ENCODE data around the gene PDE5A. TPM values are rescaled to one million over a fixed set of nuclear protein-coding genes. Genes with fewer than 3 reads are reported as not detected.
A peak's percentile ranks its signal among the peaks of the same experiment; 100 is the strongest.
"Not testable (repeated sequence)": the region's sequence is repeated elsewhere in the genome, so short reads cannot be mapped to it uniquely, and the experiment has no call there.

Gene PDE5A
- total RNA-seq, 1 donor from 2014 or later = 3.1 TPM

DNA sequence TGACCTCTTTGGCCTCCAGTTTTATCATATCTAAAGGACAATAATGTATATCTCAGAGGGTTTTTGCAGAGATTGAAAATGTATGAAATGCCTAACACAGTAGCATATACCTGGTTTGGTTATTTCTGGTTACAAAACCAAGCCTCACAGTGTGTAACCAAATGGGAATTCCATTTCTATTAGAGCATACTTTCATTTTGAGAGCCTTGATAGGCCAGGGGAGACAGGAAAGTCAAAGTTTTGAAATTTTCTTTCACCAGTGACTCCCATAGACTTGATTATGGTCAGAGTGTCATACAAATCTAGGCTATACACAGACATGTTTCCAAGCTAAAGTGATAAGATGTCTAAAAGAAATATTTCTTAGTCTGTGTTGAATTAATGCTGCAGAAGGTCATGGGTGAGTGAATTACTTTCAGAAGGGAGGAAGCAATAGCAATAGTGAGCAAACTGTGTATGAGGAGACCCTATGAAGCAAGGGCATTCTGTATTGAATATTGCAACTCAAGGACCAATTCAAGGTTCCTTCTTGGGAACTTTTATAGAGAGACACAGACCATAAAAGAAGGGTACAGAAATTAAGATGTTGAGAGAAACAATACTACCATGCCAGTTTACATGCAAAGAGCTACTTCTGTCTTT is 151.1 kb downstream of the PDE5A start:
- no peak for DNase-seq (ENCODE audit: low read depth in 2 of 2)

DNA sequence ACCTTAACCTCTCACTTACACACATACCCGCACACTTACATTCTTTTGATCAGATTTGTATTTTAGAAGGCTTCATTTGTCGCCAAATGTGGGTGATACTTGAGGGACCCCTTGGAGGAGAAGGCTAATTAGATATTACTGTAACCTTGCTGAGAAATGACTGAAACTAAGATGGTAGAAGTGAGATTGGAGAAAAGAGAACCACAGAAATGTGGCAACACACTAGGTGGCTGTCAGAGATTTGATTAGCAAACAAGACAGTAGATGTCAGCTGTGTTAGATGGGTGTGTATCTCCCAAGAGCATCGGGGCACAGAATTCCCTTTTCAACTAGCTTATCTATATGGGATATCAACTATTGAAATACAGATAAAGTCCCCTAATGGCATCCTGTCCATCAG is 157.3 kb downstream of the PDE5A start:
- no peak for DNase-seq (ENCODE audit: low read depth in 2 of 2)

DNA sequence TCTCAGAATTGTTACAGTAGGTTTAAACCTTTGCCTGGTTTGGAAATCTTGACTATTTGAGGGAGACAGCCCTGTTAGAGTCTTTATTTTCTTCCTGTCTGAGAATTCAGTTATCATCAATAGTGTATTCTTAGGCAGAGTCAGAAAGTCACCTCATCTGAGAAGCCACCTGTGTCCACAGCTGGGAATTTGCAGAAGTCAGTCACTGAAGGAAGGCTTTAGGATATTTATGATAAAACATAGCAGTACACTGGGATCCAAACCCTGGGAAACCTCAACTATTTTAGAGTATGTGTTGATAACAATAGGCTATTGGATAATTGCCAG is 157.9 kb downstream of the PDE5A start:
- not testable (repeated sequence) for DNase-seq (ENCODE audit: low read depth in 2 of 2)

DNA sequence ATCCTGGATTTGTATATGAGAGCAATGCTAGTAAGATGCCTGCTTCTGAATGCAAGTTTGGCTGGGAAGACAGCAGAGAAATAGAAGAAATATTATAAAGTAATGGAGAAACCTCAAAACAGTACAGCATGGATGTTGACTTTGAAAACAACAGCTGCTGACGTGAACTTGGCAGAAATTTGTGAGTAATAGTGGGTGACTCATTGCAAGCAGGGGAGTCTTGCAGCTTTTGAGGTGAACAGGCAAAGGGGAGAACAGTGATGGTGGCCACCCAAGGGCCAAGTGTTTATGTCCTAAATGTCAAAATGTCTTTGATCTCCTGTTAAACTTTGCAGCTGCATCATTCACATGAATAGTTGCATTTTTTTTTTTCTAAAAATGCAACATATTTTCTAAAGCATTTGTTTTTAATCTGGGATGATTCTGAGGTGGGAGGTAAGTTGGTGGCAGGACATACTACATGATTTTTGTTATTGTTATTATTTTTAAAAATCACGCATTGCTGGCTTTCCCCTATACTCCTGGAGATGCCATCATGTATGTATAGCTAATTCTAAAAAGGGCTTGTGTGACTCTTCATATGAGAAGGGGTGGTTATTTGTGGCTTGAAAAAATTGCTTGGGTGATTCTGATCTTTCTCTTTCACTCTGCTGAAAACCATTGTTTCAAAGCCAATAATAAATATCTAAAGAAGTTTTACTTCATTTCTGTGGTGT is 158.4 kb downstream of the PDE5A start:
- DNase-seq (ENCODE audit: low read depth in 2 of 2) = peak in 1 of 2 donors; percentile 38

DNA sequence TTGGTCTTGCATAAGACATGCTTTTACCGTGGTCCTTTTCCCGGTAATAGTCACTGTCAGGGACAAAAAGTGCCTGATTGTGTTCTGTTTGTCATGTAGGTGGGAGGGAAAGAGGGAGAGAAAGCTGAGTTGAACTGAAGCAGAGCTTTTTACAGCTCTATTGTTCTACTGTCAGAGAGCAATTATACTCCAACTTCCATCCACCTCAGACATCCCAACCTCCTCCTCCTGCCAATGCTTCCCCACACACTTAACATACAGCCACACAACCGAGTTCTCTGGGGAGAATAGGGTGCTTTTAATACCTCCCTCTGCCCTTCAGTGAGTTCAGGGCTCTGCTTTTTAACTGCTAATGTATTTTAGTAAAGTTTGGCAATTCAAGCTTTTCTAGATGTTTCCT is 159.6 kb downstream of the PDE5A start:
- DNase-seq (ENCODE audit: low read depth in 2 of 2) = not testable (repeated sequence)

DNA sequence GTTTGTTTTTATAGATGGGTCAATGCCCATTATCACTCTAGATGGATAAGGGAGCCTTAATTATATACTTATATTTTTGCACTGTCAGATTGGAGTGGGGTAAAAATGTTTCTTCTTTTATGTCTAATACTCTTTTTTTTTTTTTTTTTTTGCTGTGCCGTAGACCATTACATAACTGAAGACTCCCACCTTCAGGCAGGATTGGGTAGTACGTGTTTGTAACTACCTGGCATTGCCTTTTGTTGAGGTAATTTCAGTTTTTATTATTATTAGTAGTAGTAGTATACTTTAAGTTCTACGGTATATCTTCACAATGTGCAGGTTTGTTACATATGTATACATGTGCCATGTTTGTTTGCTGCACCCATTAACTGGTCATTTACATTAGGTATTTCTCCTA is 165.9 kb downstream of the PDE5A start:
- DNase-seq (ENCODE audit: low read depth in 2 of 2) = peak; percentile 14 to 29

DNA sequence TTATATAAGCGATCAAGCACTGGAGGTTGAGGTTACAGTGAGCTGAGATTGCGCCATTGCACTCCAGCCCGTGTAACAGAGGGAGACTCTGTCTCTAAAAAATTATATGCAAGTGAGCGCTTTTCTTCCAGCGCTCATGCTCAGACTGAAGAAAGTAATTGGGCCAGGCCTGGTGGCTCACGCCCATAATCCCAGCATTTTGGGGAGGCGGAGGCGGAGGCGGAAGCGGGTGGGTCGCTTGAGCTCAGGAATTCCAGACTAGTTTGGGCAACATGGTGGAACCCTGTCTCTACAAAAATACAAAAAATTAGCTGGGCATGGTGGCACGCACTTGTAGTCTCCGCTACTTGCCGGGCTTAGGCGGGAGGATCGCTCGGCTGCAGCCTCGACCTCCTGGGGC is 172.9 kb downstream of the PDE5A start:
- DNase-seq (ENCODE audit: low read depth in 2 of 2) = not testable (repeated sequence)

DNA sequence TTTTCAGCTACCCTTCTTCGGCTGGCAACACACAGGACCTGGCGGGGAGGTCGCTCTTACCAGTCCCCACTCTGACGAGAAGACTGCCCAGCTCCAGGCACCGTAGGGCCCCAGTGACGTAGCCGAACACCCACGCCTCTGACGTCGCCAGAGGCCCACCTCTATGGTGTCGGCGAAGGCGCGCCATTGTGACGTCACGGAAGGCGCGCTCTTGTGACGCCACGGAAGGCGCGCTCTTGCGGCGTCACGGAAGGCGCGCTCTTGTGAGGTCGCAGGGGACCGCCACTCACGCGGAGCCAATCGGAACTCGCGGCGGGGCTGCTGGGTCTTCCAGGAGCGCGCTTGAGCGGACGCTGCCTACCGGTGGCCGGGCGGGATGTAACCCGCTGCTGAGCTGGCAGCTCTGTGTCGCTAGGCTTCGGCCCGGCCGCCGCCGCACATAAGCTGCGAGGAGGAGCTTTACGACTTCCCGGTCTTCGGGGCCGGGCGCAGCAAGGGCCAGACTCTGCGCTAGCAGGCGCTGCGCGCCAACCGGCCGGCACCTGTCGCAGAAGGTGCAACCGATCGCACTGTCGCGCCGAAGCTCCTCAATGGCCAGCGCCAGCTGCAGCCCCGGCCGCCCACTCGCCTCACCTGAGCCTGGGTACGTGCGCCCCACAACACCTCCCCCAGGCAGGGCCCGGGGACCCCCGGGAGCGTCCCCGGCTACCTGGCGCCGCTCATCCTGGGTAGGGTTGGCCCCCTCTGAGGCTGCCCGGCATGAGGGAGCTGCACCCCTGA is 173.9 kb downstream of the PDE5A start:
- peak; percentile 93 to 98 for DNase-seq (ENCODE audit: low read depth in 2 of 2)

DNA sequence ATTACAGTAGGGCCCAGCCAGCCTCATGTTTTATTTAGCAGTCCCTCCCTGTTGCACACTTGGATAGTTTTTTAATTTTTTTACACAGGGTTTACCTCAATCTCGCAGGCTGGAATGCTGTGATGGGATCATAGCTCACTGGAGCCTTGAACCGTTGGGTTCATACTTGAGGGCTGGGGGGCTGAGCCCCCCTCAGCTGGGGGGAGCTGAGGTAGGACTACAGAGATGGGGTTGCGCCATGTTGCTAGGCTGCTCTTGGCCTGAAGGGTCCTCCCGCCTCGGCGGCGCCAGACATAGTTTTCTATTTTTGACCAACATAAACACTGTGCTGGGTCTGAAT is 174.5 kb downstream of the PDE5A start:
- DNase-seq (ENCODE audit: low read depth in 2 of 2) = not testable (repeated sequence)

DNA sequence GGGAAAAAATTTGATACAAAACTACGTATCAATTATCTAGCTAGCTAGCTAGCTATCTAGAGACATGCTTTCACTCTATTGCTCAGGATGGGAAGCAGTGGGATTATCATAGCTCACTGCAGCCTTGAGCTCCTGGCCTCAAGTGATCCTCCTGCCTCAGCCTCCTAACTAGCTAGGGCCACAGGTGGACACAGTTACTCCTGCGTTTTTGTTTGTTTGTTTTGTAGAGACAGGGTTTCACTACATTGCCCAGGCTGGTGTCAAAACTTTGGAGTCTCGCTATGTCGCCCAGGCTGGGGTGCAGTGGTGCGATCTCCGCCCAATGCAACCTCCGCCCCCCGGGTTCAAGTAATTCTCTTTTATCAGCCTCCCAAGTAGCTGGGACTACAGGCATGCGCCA is 175.3 kb downstream of the PDE5A start:
- DNase-seq (ENCODE audit: low read depth in 2 of 2) = not testable (repeated sequence)

DNA sequence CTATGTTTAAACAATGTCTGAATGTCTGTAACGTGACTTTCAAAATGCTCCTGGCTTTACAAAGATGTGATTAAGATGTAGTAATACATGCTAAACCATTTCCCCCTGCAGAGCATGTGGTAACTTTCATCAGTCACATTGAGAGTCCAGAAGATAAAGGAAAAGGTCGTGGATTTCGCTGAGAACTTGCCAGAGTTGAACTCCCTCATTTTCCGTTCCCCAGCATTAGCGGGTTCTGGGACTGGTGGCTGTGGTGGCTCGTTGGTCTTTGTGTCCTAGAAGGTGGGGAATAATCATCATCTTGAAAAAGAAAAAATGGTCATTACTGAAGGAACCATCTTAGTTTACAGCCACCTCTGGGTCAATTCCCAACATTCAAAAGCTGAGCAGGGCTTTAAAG is 178.8 kb downstream of the PDE5A start:
- not testable (repeated sequence) for DNase-seq (ENCODE audit: low read depth in 2 of 2)
